Mucosa of descending colon (tissue), 3 donors: ENCODE results near the gene RAB6A. TPM values are rescaled to one million over a fixed set of nuclear protein-coding genes. Genes with fewer than 3 reads are reported as not detected.

Source experiments
- ATAC-seq: fragments of 200-7000 bp; cut with Tn5 transposase; one replicate; pipeline ENCODE4 v1.9.1; 2020; ENCODE audit warnings: mild to moderate bottlenecking, moderate library complexity
- DNase-seq, 3 donors: peaks; one replicate each; pipeline ENCODE4 v3.0.0-alpha.2; 2020
- H3K36me3 ChIP-seq: fragments of 200-600 bp; one replicate; pipeline ENCODE4 v1.8.0; 2021; ENCODE audit warnings: low read depth, mild to moderate bottlenecking
- H3K4me1 ChIP-seq: fragments of 200-600 bp; one replicate; pipeline ENCODE4 v1.8.0; 2021; ENCODE audit warnings: low read depth, mild to moderate bottlenecking
- H3K4me3 ChIP-seq: fragments of 200-600 bp; one replicate; pipeline ENCODE4 v1.8.0; 2021; ENCODE audit warnings: mild to moderate bottlenecking
- H3K9me3 ChIP-seq: fragments of 200-600 bp; one replicate; pipeline ENCODE4 v1.8.0; 2021; ENCODE audit warnings: mild to moderate bottlenecking
- CTCF ChIP-seq: fragments of 200-600 bp; IDR thresholded peaks from one replicate; pipeline ENCODE4 v1.8.0; 2022; ENCODE audit warnings: antibody characterized with exemption, mild to moderate bottlenecking
- intact Hi-C, 2 donors: fragments of 100-400 bp; cut with DNase I in 1 of 2; cut with micrococcal nuclease in 1 of 2; formaldehyde crosslinking; loops; one replicate each; pipeline versions ENCODE4 v1.11.0 to v1.11.1; 2022; cut with DNase I, micrococcal nuclease
- total RNA-seq, 3 donors: library from RNA; stranded (reverse); fragmentation: NEBNext Ultra II Directional in 2 of 3; extraction: Animal tissue kit (Norgen Biotek cat#: 25700) in 2 of 3; gene quantifications; one replicate each; pipeline versions ENCODE4 v1.2.1 to v1.2.4, GENCODE V29; 2021 to 2023
- donor health status: DM: no; HTN: no; CAD: no; lungs with moderate emphysema.
- donor health status: DM: no; HTN: no; CAD: no.
- donor health status: DM: no; HTN: yes; CAD: no.

The RAB6A gene
- total RNA-seq, 3 donors from 2014 or later: 138 to 140 (median 139) TPM

GRCh38 chr11:73632996-73633395 is 127.9 kb downstream of the RAB6A start:
- ATAC-seq: no peak
- intact Hi-C loops: no loop called here
- Histone ChIP-seq H3K36me3 (no peaks in the 10 kb centered on the region), H3K9me3 (no peaks in the 10 kb centered on the region), H3K4me3 (no peak overlapping the region), H3K4me1 (no peaks in the 10 kb centered on the region)
- no peak for DNase-seq
- no peak for TF ChIP-seq CTCF

- Histone ChIP-seq H3K36me3 (no peaks in the 10 kb centered on the region), H3K9me3 (no peaks in the 10 kb centered on the region), H3K4me1 (no peaks in the 10 kb centered on the region), H3K4me3 (no peak overlapping the region)
- intact Hi-C loops: loop anchor here in 1 of 2 donors (5.0 kb wide), 1 partner anchor 32 kb away; no protein-coding TSS in a partner anchor
- DNase-seq (no peak), ATAC-seq (no peak)
- no peak for TF ChIP-seq CTCF
These were observed 131.0 kb downstream of the RAB6A start for GRCh38 chr11:73629907-73630306.

DNA sequence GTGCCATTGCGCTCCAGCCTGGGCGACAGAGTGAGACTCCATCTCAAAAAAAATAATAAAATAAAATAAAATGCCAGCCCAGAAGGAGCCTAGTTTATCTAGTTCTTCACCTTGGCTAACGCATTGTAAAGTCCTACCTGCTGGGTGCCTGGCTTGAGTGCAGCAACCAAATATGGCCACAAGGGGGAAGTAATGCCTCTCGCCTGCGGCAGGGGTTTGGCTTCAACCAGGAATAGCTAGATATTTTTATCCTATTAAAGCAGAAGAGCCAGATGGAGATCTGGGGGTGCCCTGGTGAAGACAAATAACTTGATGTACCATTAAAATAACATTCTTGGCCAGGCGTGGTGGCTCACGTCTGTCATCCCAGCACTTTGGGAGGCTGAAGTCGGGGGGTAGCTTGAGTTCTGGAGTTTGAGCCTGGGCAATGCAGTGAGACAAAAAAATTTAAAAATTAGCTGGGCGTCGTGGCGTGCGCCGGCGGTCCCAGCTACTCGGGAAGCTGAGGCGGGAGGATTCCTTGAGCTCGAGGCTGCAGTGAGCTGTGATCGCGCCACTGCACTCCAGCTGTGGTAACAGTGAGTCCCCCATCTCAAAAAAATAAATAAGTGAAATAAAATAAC is 135.1 kb downstream of the RAB6A start:
- no peaks in the 10 kb centered on the region for H3K4me1 ChIP-seq
- H3K36me3 ChIP-seq: no peaks in the 10 kb centered on the region
- H3K4me3 ChIP-seq: no peak overlapping the region
- ATAC-seq: peak; percentile 95
- no peaks in the 10 kb centered on the region for H3K9me3 ChIP-seq
- peak; percentile 92 for TF ChIP-seq CTCF
- peak; percentile 60 to 83 (median 76) for DNase-seq
- intact Hi-C loops: loop anchor here in 1 of 2 donors (5.0 kb wide), 1 partner anchor 36 kb away; no protein-coding TSS in a partner anchor

Other genes starting within 250 kb of the RAB6A start
- 10 to 100 TPM; 16.6 to 46.4 (median 19.9) TPM for gene FAM168A, start 163.0 kb downstream of the RAB6A start, total RNA-seq
- 10 to 100 TPM; 11.4 to 45.2 (median 19.7) TPM for gene PLEKHB1, start 114.5 kb downstream of the RAB6A start, total RNA-seq
- 10 to 100 TPM; 31.5 to 41.2 (median 39.7) TPM for gene MRPL48, start 26.8 kb upstream of the RAB6A start, total RNA-seq
- 10 to 100 TPM; 55.7 to 76.3 (median 61.0) TPM for gene COA4, start 115.8 kb upstream of the RAB6A start, total RNA-seq
- gene PAAF1, start 115.9 kb upstream of the RAB6A start, total RNA-seq: 10 to 100 TPM; 13.8 to 19.7 (median 14.8) TPM
- gene DNAJB13, start 190.0 kb upstream of the RAB6A start, total RNA-seq: not detected
- 10 to 100 TPM; 36.4 to 61.3 (median 39.9) TPM for gene UCP2, start 221.8 kb upstream of the RAB6A start, total RNA-seq
- 1 to 10 TPM in 2 of 3 donors, under 1 TPM in 1; 0.90 to 2.8 (median 2.2) TPM for gene UCP3, start 248.0 kb upstream of the RAB6A start, total RNA-seq